Activated T-cell treated with anti-CD3 and anti-CD28 coated beads, Interleukin-2, amount 50 U/mL, for 72 hours (primary cell): ENCODE results near the gene ERP27. TPM values are rescaled to one million over a fixed set of nuclear protein-coding genes. Genes with fewer than 3 reads are reported as not detected.

Experiments
- ATAC-seq, 2 donors: fragments of 150-1000 bp; cut with Tn5 transposase; replicated peaks in 1 of 2; 2 replicates each; pipeline ENCODE4 v1.10.0; 2021; ENCODE audit warnings: moderate library complexity in 2 of 2, mild to moderate bottlenecking in 1 of 2
- DNase-seq, 2 donors: peaks; one replicate each; pipeline ENCODE4 v3.0.0; 2021 to 2022; ENCODE audit warnings: mixed read lengths in 1 of 2
- H3K27ac Mint-ChIP-seq: one replicate; pipeline ENCODE4 v1.8.0; 2022; ENCODE audit warnings: mild to moderate bottlenecking, moderate library complexity, mixed read lengths
- H3K27me3 Mint-ChIP-seq: one replicate; pipeline ENCODE4 v1.8.0; 2022; ENCODE audit warnings: low read depth, mixed read lengths
- H3K36me3 Mint-ChIP-seq, 2 donors: one replicate each; pipeline ENCODE4 v1.8.0; 2022; ENCODE audit warnings: mixed read lengths in 2 of 2, mild to moderate bottlenecking in 1 of 2; ENCODE audit not compliant: insufficient read depth in 2 of 2
- H3K4me1 Mint-ChIP-seq: one replicate; pipeline ENCODE4 v1.8.0; 2022; ENCODE audit warnings: low read depth, mixed read lengths
- H3K4me3 Mint-ChIP-seq, 2 donors: one replicate each; pipeline ENCODE4 v1.8.0; 2022; ENCODE audit warnings: mild to moderate bottlenecking in 2 of 2, mixed read lengths in 2 of 2, moderate library complexity in 2 of 2
- H3K9me3 Mint-ChIP-seq, 2 donors: one replicate each; pipeline ENCODE4 v1.8.0; 2022; ENCODE audit warnings: mixed read lengths in 2 of 2
- total RNA-seq, 2 donors: library from RNA; stranded (reverse); gene quantifications; one replicate each; pipeline ENCODE4 v1.2.3, GENCODE V29; 2022

The ERP27 gene
- total RNA-seq, 2 donors from 2014 or later: 3.8 to 4.0 TPM

DNA sequence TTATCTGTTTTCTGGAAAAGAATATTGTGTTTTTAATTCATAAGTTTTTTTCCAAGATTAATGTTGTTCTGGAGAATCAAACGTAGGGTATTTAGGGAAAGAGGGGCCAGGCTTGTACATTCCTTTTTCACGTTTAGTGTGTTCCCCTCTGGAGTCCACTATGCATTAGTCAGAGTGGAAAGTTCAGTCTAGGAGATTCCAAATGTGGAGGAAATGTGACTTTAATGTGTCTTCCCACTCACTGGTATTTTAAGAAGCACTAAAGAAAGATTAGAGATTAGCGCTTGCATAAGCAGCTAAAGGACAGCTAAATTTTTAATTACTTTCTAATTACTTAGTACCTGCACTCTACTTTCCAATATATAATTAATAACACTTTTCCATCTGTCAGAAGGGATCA is 30.1 kb upstream of the ERP27 start:
- Mint-ChIP-seq H3K36me3 (no peaks in the 10 kb centered on the region), H3K9me3 (peaks cover 0 to 1% of the 10 kb centered on the region in 2 donors), H3K4me1 (peaks cover 63% of the 10 kb centered on the region), H3K4me3 (no peak overlapping the region), H3K27ac (no peak overlapping the region), H3K27me3 (no peaks in the 10 kb centered on the region)
- DNase-seq (no peak), ATAC-seq (no peak)

DNA sequence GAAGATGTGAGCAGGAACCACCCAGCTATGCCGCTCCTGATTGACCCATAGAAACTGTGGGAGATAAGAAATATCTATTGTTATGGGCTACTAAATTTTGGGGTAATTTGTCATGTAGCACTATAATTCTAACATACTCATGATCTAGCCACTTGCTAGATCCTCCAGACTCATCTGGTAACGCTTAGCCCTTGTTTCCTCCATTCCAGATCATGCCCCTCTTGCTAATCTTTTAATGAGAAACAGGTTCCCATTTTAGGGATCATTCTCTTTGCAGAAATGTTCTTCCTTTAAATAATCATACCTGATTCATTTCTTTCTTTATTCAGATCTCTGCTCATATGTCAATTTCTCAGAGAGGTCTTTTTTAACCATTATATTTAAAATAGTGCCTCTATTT is 26.9 kb upstream of the ERP27 start:
- peak overlapping the region; percentile 56 for H3K27ac Mint-ChIP-seq
- DNase-seq (no peak), ATAC-seq (no peak)
- H3K27me3 Mint-ChIP-seq: no peaks in the 10 kb centered on the region
- H3K9me3 Mint-ChIP-seq: peaks cover 0 to 1% of the 10 kb centered on the region in 2 donors
- H3K4me1 Mint-ChIP-seq: peaks cover 60% of the 10 kb centered on the region
- H3K4me3 Mint-ChIP-seq: peak overlapping the region in 1 of 2 donors; percentile 15
- peaks cover 2 to 3% of the 10 kb centered on the region in 2 donors for H3K36me3 Mint-ChIP-seq

DNA sequence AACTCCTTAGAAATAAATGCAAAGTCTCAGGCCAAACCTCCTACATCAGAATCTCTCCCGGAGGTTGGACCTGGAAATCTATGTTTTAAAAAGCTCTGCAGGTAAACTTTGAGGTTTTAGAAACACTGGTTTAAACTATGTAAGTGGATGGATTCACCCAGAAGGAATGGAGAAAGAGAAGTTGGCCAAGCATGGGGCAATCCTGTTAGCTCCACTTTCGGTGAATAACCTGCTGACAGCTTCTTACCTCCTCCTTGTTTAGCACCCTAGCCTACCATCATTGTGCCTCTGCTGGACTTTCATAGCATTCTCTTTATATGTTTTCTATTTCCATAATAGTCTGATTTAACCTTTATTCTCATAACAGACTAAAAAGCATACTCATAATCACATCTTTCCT is 26.1 kb upstream of the ERP27 start:
- H3K4me1 Mint-ChIP-seq: peaks cover 61% of the 10 kb centered on the region

DNA sequence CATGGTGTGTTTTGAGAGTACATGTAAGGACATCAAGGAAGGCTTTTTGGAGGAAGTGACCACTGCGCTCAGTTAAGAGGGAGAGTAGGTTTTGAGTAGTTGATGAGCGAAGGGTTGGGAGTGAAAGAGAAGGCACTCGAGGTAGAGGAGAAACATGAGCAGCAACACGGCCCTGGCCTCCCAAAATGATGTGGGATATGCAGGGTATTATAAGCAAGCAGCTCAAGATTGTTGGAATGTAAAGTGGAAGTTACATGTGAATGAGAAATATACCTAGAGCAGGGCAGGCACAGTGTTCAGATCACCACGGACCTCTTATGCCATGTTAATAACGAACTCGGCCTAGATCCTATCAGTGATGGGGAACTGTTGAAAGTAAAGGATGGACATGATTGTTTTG is 25.2 kb upstream of the ERP27 start:
- Mint-ChIP-seq H3K27ac (peak overlapping the region; percentile 84), H3K27me3 (no peaks in the 10 kb centered on the region), H3K4me1 (peaks cover 66% of the 10 kb centered on the region), H3K4me3 (peak overlapping the region; percentile 48 to 60), H3K9me3 (peaks cover 0 to 1% of the 10 kb centered on the region in 2 donors), H3K36me3 (peaks cover 5 to 11% of the 10 kb centered on the region in 2 donors)
- ATAC-seq: no peak
- DNase-seq: no peak

More for the DNA sequence above, 26.1 kb upstream of the ERP27 start:
- Mint-ChIP-seq H3K4me3 (peak overlapping the region in 1 of 2 donors; percentile 60), H3K27ac (peak overlapping the region; percentile 84), H3K9me3 (peaks cover 0 to 1% of the 10 kb centered on the region in 2 donors), H3K36me3 (peaks cover 5 to 6% of the 10 kb centered on the region in 2 donors), H3K27me3 (no peaks in the 10 kb centered on the region)
- no peak for ATAC-seq
- DNase-seq: no peak

DNA sequence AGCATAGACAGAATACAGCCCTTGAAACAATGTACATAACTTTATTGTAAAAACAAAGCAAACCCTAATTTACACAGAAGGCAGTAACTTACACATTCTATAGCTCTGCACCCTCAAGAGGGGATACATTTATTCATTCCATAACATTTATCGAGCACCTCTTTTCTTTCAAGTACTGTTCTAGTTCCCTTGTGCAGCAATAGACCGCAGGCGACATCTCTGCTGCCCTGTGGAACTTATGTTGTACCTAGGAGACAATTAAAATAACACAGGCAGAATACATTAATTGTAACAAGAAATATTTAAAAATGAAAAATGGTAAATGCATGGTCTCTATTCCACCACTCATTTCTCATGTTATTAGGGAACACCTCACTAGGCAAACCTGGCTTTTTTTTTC is 24.5 kb upstream of the ERP27 start:
- Mint-ChIP-seq H3K36me3 (peaks cover 7 to 12% of the 10 kb centered on the region in 2 donors), H3K4me1 (peaks cover 66% of the 10 kb centered on the region), H3K27me3 (no peaks in the 10 kb centered on the region), H3K27ac (peak overlapping the region; percentile 96), H3K9me3 (peaks cover 0 to 1% of the 10 kb centered on the region in 2 donors), H3K4me3 (peak overlapping the region; percentile 99 to 100)
- no peak for DNase-seq
- ATAC-seq: no peak

DNA sequence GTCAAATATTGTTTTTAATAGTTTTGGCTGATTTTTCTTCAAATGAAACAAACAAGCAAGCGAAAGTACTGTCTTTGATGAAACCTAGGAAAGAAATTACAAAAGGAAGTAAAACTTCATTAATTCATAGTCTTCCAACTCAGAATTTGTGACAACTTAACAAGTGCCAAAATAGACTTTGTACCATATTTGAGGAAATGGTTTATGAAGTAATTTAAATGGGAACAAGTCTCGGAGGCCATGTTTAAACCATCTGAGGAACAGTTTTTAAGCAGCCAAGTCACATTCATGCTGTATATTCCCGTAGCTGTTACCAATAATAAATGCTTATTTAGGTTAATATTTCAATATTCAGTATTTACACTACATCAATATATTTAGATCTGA is 23.8 kb upstream of the ERP27 start:
- H3K36me3 Mint-ChIP-seq: peaks cover 7 to 12% of the 10 kb centered on the region in 2 donors
- peaks cover 66% of the 10 kb centered on the region for H3K4me1 Mint-ChIP-seq
- H3K4me3 Mint-ChIP-seq: peak overlapping the region; percentile 99 to 100
- H3K27ac Mint-ChIP-seq: peak overlapping the region; percentile 96
- no peak for ATAC-seq
- H3K27me3 Mint-ChIP-seq: no peaks in the 10 kb centered on the region
- DNase-seq: no peak
- H3K9me3 Mint-ChIP-seq: peaks cover 0 to 1% of the 10 kb centered on the region in 2 donors

DNA sequence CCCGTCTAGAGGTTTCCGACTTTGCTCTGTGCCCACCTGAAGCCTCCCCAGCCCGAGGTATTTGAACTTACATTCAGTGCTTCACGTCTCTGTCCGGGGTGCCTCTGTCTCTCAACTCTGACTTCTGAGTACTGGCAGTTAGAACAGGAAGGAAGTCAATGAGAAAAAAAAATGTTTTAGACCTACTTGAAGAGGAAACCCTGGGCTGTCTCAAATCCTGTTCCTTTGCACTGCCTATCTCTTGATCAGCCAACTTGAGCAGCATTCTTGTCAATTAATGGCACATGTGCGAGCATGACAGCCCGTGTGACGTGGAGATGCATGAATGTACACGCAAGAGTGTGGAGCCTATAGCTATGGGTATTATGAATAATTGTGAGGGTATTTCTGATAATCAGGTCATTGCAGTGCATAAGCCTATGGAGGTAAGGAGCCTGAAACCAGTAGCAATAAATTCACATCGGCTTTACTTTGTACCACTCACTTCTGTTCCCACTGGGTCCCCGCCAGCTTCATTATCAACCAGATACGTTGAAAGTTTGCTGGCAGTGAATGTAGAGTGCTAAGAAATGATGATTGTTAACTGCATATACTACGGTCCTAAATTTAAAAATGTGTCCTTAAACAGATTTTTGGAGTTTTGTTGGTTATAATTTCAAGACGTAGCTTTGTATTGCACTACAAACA is 23.3 kb upstream of the ERP27 start, which contains the start of gene ARHGDIB:
Gene ARHGDIB (minus strand): TSS at position 136 of the 687 bp plus-strand sequence. CDS start 10,889 bp downstream, outside the sequence.
- Mint-ChIP-seq H3K27ac (peak within 1 kb of the TSS; percentile 96), H3K4me3 (peak within 1 kb of the TSS; percentile 99 to 100), H3K27me3 (no peaks in the 10 kb centered on the region), H3K36me3 (peaks cover 7 to 12% of the 10 kb centered on the region in 2 donors), H3K4me1 (peaks cover 70% of the 10 kb centered on the region), H3K9me3 (peaks cover 0 to 1% of the 10 kb centered on the region in 2 donors)
- DNase-seq: peak; percentile 69 to 70
- ATAC-seq: peak; percentile 79 to 81

DNA sequence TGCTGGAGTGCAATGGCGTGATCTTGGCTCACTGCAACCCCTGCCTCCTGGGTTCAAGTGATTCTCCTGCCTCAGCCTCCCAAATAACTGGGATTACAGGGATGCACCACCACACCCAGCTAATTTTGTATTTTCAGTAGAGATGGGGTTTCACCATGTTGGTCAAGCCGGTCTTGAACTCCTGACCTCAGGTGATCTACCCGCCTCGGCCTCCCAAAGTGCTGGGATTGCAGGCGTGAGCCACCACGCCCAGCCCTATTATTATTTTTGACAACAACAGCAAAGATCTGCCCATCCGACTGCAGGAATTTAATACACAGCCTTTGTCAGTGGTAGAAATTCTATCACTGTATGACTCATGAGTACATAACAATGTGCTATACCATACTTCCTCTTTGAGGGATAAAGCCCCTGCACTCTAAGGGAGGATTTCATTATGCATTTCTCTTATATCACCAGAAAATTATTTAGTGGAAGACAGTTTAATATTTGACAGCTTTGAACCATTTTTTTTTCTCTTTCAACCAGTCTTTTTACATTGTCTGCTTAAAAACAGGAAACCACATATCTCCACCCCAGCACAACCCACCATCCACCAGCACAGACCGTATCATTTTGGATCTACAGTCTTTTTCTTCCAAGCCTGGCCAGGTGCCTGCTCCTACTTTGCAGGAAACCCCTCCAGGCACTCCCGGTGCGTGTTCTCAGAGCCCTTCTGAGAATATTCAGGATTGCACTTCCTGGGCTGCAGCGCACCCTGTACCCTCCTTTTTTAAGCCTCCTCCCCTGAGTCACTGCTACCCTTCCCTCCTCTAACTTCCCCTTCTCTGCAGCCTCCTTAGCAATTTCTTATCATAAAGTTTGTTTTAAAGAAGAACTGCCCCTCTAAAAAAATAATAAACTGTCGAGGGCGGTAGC is 22.5 kb upstream of the ERP27 start:
- ATAC-seq (peak; percentile 65 to 67), DNase-seq (no peak)
- peak overlapping the region; percentile 96 for H3K27ac Mint-ChIP-seq
- peaks cover 78% of the 10 kb centered on the region for H3K4me1 Mint-ChIP-seq
- peak overlapping the region; percentile 99 to 100 for H3K4me3 Mint-ChIP-seq
- H3K27me3 Mint-ChIP-seq: no peaks in the 10 kb centered on the region
- H3K36me3 Mint-ChIP-seq: peaks cover 7 to 12% of the 10 kb centered on the region in 2 donors
- H3K9me3 Mint-ChIP-seq: peaks cover 0 to 1% of the 10 kb centered on the region in 2 donors

DNA sequence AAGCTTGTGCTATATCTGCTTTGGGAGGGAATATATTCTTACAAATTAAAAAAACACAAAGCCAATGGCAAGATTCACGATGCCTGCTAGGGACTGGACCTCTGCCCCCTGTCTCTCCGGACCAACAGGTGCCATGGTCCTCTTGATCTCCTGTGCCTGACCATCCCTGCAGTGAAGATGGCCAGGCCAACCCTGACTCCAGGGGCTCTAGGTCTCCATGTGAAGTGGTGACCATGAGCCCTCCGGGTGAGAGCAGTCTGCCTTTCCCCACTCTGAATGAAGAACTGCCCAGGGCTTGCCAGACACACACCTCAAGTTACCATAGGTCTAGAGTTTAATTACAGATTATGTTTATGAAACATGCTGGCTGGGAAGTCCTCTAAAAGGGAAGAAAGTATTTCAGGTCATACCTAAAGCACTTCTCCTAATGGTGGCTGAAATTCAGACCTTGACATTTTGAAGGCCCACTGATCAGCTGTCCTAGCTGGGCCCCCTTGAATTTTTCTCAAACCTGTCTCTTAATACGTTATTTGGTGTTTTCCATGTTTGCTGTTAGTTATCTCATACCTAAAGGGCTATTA is 21.7 kb upstream of the ERP27 start:
- H3K36me3 Mint-ChIP-seq: peaks cover 7 to 12% of the 10 kb centered on the region in 2 donors

DNA sequence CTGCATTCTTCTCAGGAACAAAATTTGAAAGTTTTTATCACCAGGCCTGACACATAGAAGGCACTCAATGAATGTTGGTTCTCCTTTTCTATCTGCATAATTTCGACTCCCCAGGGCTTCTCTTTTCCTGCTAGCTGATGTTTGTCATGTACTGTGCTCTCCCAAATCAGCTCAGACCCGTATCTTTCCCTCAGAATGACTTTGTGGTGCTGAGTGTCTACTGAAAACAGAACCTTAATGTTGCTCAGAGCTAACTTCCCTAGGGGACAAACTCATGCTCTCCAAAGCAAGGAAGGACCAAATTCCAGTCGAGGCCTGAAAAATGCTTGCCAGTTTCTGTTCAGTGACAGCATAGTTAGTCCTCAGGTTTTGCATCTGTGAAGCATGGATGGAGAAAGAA is 21.1 kb upstream of the ERP27 start:
- ATAC-seq: no peak
- peaks cover 69% of the 10 kb centered on the region for H3K4me1 Mint-ChIP-seq
- DNase-seq: no peak
- peak overlapping the region; percentile 96 for H3K27ac Mint-ChIP-seq
- H3K27me3 Mint-ChIP-seq: no peaks in the 10 kb centered on the region
- H3K4me3 Mint-ChIP-seq: peak overlapping the region; percentile 99 to 100
- peaks cover 7 to 12% of the 10 kb centered on the region in 2 donors for H3K36me3 Mint-ChIP-seq
- H3K9me3 Mint-ChIP-seq: peaks cover 0 to 1% of the 10 kb centered on the region in 2 donors

More for the DNA sequence above, 21.7 kb upstream of the ERP27 start:
- Mint-ChIP-seq H3K27ac (peak overlapping the region; percentile 96), H3K4me1 (peaks cover 70% of the 10 kb centered on the region), H3K9me3 (peaks cover 0 to 1% of the 10 kb centered on the region in 2 donors), H3K27me3 (no peaks in the 10 kb centered on the region), H3K4me3 (peak overlapping the region; percentile 99 to 100)
- DNase-seq (no peak), ATAC-seq (no peak)

DNA sequence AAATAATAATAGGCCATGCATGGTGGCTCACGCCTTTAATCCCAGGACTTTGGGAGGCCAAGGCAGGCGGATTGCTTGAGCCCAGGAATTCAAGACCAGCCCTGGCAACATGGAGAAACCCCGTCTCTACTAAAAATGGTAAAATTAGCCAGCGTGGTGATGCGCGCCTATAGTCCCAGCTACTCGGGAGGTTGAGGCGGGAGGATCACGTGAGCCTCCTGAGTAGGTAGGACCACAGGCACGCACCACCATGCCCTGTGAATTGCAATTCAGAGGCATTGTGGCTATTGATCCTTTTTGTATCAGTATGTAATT is 20.7 kb upstream of the ERP27 start:
- peaks cover 69% of the 10 kb centered on the region for H3K4me1 Mint-ChIP-seq
- H3K27me3 Mint-ChIP-seq: no peaks in the 10 kb centered on the region
- H3K27ac Mint-ChIP-seq: peak overlapping the region; percentile 96
- H3K4me3 Mint-ChIP-seq: peak overlapping the region; percentile 99 to 100
- peak in 1 of 2 donors; percentile 28 for DNase-seq
- peaks cover 7 to 12% of the 10 kb centered on the region in 2 donors for H3K36me3 Mint-ChIP-seq
- peak in 1 of 2 donors; percentile 1 for ATAC-seq
- H3K9me3 Mint-ChIP-seq: peaks cover 0 to 1% of the 10 kb centered on the region in 2 donors

DNA sequence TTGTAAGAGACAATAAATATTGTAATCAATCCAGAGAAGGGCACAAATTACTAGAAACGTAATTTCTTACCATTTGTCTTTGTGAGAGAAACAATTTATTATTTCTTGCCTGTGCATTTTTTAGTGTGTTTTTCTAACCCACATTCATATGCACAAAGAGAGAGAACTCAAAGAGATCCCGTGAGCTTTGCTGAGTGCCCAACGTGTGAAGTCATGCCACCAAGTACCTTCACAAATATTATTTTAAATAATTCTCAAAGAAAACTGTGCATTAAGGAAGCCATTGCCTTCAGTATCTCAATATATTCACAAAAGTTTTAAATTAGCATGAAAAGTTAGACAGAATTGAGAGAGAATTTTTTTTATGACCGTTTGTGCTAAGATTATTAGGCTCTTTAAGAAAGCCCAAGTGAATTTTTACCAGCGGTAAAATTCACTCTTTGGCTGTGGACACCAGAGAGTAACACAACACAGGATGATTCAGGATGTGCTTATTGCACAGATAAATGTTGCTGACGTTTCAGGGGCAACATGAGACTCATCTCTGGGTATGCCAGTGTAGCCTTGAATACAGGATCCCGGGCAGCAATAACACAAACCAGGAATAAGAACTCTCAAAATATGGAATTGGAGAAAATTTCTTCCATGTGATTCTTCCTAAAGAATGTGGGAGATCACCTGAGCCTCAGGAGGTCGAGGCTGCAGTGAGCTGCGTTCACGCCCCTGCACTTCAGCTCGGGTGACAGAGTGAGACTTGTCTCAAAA is 20.2 kb upstream of the ERP27 start:
- H3K4me3 Mint-ChIP-seq: peak overlapping the region; percentile 99 to 100
- H3K4me1 Mint-ChIP-seq: peaks cover 69% of the 10 kb centered on the region
- no peak for DNase-seq
- peak; percentile 27 to 29 for ATAC-seq
- peaks cover 7 to 12% of the 10 kb centered on the region in 2 donors for H3K36me3 Mint-ChIP-seq
- no peaks in the 10 kb centered on the region for H3K27me3 Mint-ChIP-seq
- no peaks in the 10 kb centered on the region for H3K9me3 Mint-ChIP-seq
- H3K27ac Mint-ChIP-seq: peak overlapping the region; percentile 96
